Activated CD8-positive, alpha-beta memory T cell treated with anti-CD3 and anti-CD28 coated beads, Interleukin-2, amount 50 U/mL, for 24 hours (primary cell): ENCODE results near the gene DOCK11.
A peak's percentile ranks its signal among the peaks of the same experiment; 100 is the strongest.
"Not testable (repeated sequence)": the region's sequence is repeated elsewhere in the genome, so short reads cannot be mapped to it uniquely, and the experiment has no call there.

Experiments used
- DNase-seq: peaks from one replicate; pipeline ENCODE4 v3.0.0-alpha.2; 2020; ENCODE audit errors: extremely low read depth

The DOCK11 gene

DNA sequence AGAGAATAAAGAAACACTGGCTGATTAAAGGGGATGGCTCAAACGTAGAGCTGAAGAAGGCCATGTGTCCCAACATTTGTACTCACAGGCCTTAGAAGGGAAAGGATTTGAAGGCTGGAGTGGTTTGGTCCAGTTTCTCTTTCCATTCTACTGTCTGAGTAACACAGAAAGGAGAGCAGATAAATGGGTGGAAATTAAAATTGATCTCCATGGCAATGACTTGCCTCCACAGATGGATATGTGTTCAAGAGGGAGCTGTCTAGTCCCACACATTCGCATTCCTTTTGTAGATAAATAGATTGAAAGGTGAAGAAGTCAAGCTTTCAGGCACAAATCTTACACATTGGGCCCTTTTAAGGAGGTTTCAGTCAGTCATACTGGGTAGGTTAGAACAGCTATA is 74.6 kb downstream of the DOCK11 start:
- DNase-seq: no peak

DNA sequence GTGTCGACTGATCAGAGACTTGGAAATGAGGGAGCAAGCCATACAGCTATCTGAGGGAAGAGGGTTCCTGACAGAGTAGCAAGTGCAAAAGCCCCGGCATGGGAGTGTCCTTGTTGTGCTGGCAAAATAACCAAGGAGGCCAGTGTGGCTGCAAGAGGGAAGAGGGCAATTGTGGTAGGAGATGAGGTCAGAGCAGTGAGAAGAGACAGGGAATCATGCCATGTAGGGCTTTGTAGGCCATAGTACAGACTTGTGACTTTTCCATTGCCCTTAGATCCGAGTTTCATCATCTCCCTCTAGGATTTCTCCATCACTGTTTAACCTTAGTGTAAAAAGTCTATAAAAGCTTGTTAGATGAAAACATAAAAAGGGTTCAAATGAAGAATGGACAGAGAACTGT is 76.2 kb downstream of the DOCK11 start:
- DNase-seq: no peak

DNA sequence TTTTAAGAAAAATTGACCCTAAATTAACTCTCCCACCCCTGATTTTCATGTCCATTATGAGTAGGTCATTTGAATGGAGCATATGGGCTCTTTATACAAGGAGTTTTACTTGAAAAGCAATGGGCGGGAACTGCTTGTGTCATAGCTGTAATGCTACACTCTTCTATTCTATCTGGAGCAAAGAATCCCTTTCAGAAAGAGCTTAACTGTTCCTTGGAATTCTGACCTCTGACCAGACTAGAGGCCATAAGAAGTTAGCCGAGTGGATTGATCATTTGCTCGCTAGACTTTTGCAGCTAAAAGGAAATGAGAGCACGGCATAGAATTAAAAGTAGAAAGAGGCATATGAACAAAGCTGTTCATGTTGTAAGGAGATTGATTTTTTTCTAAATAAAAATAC is 79.1 kb downstream of the DOCK11 start:
- no peak for DNase-seq

DNA sequence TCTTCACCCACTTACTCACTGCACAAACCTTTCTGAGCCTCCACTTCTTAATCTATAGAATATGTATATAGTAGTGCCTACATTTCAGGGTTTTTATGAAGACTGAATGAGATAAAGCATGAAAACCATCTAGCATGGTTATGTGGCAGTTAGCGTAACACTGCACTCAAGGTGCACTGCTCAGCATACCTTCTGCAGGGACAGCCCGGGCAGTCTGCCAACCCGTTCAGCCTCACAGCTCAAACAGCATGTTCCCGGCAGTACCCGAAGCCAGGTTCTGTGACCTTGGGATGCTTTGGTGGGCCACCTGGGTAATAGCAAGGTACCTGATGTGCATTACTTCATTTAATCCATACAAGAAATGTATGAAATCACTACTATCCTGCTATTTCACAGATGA is 81.4 kb downstream of the DOCK11 start:
- no peak for DNase-seq

DNA sequence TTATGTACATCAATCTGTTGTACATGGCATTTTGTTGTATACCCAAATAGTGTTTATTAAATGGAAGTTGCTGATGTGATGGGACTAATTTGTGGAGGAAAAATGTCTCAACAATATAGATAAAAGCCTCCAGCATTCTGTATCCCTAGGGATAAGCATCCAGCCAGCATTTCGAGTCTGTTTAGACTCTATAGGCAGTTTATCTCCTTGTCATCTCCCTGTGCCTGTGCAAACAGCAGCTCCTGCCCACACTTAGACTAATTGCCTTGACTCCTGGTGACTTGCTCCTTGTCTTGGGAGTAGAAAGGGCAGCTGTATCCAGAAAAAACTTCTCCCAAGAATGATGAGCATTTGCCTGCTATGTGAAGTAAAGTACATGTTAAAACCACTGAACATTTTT is 83.8 kb downstream of the DOCK11 start:
- no peak for DNase-seq

DNA sequence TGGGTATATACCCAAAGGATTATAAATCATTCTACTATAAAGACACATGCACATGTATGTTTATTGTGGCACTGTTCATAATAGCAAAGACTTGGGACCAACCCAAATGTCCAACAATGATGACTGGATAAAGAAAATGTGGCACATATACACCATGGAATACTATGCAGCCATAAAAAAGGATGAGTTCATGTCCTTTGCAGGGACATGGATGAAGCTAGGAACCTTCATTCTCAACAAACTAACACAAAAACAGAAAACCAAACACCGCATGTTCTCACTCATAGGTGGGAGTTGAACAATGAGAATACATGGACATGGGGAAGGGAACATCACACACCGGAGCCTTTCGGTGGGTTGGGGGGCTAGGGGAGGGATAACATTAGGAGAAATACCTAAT is 87.3 kb downstream of the DOCK11 start:
- DNase-seq: not testable (repeated sequence)

DNA sequence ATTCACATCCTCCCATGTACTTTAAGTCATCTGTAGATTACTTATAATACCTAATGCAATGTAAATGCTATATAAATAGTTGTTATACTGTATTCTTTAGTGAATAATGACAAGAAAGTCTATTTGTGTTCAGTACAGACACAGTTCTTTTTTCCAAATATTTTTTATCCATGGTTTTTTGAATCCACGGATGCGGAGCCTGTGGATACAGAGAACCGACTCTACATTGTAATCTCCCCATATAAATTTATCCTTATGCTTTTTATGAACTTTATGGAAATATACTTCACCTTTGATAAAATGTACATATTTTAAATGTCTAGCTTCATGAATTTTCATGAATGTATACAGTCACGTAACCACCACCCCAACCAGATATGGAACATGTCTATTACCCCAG is 88.2 kb downstream of the DOCK11 start:
- DNase-seq: no peak

DNA sequence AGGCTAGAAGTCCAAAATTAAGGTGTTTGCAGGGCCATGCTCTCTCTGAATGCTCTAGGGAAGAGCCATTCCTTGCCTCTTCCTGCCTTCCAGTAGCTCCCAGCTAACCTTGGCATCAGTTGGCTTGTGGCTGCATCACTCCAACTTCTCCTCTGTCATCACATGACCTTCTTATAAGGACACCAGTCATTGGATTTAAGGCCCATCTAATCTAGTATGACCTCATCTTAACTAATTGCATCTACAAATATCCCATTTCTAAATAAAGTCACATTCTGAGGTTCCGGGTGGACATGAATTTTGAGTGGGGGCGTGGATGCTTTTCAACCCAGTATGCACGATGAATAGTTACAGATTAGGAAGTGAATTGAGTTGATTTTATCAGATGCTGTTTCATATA is 89.7 kb downstream of the DOCK11 start:
- no peak for DNase-seq

DNA sequence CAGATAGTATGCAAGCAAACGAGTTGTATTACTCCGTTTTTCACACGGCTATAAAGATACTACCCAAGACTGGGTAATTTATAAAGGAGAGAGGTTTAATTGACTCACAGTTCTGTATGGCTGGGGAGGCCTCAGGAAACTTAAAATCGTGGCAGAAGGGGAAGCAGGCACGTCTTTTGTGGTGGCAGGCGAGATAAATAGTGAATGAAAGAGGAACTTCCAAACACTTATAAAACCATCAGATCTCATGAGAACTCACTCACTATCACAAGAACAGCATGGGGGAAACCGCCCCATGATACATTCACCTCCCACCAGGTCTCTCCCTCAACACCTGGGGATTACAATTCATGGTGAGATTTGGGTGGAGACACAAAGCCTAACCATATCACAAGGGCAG is 90.6 kb downstream of the DOCK11 start:
- not testable (repeated sequence) for DNase-seq

DNA sequence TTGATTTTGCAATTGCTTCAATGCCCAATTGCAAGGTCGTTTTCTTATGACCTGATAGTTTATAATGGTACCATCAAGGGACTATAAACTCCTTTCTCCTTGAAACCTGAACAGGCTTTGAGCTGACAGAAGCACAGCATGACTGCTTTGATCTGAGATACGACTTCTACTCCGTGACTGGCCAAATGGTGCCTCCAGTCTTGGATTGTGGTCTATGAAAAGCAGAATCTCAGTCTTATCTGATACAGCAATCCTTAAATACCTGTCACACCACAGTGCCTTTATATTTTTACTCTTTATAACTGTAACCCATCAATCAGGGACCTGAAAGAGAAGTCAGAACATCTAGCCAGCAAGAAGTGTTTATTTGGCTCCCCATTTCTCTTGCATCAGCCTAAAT is 93.1 kb downstream of the DOCK11 start:
- no peak for DNase-seq

DNA sequence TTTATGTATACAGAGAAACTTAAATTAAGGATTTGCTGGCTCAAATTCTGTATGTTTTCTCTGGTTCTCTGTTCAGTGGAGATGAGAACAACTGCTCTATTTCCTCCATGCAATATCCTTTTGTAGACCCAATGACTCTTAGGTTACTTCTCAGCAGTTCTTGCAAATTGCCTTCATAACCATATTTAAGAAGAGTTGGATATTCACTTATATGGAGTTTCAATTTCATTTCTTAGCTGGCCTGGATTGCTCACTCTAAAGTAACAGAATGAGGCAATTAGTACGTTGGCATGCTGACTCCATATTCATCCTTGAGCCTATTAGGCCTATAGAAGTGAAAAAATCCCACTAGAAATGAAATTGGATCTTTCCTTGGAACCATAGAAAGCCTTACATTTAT is 93.6 kb downstream of the DOCK11 start:
- no peak for DNase-seq

DNA sequence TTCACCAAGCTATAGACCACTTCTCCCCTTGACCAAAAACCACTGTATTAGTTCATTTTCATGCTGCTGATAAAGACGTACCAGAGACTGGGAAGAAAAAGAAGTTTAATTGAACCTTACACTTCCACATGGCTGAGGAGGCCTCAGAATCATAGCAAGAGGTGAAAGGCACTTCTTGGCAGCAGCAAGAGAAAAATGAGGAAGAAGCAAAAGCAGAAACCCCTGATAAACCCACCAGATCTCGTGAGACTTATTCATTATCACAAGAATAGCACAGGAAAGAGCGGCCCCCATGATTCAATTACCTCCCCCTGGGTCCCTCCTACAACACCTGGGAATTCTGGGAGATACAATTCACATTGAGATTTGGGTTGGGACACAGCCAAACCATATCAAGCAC is 97.8 kb downstream of the DOCK11 start:
- DNase-seq: no peak

DNA sequence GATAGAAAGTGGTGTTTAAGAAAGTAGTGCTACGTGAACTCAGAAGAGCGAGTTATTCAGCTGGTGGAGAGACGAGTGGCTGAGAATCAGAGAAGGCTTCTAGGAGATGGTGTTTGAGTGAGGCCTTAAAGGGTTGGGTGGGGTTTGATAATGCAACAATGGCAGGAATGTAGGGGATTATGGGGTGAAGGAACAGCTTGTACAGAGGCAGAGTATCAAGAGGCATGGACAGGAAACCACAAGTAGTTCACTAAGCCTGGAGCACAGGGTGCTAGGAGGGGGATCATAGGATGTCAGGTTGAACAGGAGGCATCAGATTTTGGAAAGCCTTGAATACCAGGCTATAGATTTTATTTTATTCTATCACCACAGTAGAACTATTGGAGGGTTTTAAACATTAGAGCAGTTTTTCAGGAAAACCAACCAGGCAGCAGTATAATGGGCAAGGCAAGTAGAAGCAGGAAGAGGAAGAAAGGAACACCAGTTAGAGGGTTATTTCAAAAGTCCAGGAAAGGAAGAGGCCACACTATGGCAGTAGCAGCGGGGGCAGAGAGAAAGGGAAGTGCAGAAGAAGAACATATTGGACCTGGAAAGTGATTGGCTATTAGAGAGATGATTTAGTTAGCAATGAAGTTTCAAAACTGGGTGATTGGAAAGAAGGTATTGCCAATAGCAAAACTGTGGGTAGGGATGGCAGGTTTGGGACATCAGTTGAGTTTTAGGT is 99.2 kb downstream of the DOCK11 start:
- DNase-seq: no peak

DNA sequence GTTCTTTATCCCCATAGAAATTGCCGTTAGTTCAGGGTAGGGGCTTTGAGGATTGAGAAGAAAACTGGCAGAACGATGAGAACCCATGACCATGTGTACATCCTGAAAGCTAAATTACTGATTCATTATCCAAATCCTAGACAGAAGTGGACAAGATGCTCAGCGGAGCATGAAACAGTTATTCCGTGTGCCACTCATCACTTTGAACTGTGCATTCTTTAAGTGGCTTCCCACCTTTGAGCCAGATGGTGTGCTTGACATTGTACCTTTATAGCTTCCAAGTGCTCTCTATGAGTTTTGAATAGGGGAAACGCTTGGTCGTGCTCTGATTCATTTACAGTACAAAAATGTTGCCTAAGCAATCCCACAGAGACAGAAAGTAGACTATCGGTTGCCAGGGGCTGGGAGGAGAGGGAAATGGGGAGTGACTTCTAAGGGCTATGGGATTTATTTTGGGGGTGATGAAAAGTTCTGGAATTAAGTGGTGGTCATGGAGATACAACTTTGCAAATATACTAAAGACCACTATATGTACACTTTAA is 100.0 kb downstream of the DOCK11 start:
- no peak for DNase-seq

DNA sequence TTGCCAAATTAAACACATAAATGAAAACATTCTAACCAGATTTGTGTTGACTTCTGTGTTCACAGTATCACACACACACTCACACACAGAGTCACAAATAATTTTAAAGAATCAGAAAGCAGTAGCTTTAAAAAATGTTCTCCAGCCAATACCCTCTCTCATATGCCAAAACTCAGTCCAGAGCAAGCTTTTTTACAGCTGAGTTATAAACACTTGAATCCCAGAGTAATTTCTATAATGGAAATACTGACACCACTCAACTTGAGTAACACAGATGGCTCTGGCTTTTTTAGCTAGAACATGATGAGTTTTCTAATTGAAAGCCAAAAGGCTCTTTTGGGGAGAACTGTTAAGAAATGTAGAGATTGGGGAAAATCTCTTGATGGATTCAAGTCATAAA is 100.8 kb downstream of the DOCK11 start:
- DNase-seq: no peak

DNA sequence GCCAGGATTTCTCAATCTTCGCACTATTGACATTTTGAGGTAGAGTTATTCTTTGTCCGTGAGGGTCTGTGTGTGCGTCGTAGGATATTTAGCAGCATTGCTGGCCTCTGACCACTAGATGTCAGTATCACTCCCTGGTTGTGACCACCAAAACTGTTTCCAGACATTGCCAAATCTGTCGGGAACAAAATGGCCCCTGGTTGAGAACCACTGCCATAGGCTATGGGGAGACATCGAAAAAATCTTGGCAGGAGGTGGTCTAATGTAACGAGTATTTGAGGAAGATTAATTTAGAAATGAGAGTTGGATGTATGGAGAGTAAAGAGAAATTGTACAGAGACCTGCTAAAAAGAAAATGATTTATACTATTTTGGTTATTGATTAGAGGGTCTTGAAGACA is 108.4 kb downstream of the DOCK11 start:
- DNase-seq: peak; percentile 6

DNA sequence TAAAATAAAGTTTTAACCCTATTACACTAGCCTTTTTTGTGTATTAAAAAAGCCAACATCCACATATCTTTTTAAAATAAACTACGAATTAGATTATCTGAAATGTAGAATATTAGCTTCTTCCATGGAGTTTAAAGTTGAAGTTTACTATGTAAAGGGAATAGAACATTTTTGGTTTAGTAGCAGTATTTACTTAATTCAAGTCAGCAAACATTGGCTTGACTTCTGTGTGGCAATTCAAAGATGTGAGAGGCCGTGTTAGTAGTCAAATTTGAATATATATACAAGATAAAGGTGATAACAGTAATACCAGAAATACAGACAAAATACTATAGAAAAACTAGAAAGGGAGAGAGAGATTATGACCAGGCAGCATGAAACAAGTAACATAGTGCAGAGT is 116.7 kb downstream of the DOCK11 start:
- DNase-seq: no peak

DNA sequence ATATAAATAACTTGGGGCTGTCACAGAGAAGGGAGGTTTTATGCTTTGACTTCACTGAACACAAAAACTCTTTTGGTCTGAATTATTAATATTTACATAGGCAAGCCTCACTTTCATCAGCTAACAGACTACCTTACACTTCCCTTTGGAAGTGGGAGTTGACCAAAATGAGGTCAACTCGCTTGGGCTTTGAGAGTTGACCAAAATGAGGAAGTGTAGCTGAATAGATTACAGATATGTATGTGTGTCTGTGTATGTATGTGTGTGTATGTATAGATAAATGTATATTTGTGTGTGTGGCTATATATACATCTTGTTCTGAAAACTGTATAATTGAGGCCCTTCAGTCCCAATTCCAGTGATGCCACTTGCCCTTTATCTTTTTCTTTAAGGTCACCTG is 118.5 kb downstream of the DOCK11 start:
- DNase-seq: no peak

DNA sequence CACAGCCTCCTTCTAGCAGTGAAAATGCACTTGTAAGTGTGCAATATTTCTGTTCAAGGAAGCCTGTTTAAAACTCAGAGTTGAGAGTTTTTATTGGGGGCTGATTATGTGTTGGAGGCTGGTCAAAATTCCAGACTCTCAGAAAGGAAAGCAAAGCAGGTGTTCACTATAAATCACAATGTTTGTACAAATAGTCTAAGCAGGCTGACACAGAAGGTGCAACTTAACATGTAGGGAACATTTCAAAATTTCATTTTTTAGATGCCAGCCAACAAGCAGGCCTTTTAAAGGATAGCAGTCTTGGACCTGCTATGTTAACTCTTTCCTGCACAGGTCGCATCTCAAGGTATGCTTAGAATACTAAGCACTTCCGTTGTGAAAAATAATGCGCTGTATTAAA is 119.5 kb downstream of the DOCK11 start:
- DNase-seq: no peak

DNA sequence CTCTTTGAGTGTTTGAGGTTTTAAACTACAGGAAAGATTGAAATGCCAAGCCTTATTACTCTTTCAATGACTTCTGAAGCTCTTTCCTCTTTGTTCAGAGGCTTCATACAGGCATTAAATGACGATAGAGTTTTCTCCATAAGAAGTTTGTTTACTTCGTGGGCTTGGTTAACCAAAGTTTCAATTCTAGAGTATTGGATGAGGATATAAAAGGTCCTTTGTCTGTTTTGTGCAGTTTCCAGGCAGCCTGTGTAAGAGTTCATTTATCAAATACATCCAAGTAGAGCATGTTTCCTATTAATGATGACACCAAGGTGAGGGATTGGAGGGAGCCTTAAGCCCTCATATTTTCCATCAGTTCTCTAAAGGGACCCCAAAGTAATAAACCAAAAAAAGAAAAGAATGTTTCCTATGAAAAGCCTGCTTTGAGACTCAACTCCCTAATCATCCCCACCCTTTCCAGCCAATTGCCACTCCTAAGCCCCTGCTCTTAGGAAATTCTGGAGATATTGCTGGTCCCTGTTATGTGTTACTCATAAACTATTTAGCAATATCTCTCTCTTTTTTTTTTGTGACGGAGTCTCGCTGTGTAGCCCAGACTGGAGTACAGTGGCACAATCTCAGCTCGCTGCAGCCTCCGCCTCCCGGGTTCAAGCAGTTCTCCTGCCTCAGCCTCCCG is 125.6 kb downstream of the DOCK11 start:
- DNase-seq: no peak

DNA sequence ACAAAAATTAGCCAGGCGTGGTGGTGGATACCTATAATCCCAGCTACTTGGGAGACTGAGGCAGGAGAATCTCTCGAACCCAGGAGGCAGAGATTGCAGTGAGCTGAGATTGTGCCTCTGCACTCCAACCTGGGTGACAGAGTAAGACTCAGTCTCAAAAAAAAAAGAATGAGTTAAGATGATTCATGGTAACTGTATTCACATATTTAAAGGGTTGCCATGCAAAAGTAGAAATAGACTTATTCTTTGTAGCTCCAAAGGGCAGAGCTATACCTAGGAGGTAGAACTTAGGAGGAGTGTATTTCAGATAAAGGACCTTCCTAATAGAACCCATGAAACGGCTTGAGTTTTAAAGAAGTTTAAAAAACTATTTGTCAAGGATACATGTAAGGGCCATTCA is 127.4 kb downstream of the DOCK11 start:
- DNase-seq: no peak

DNA sequence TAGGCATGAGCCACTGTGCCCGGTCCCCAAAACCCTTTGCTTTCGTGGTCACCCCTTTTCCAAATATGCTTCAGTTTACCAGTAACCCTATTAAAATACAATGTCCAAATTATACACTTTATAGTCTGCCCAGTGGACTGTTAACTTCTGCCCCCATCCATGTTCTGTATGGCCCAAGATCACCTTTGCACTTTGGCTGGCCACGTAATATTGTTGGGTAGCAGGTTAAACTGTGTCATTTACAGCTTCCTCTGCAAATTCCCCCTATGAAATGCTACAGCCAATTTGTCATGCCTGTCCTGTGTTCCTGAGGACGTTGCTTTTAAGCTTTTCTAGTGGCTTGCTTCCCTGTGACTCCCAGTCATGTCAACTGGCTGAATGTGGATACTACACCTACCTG is 130.7 kb downstream of the DOCK11 start:
- DNase-seq: no peak

DNA sequence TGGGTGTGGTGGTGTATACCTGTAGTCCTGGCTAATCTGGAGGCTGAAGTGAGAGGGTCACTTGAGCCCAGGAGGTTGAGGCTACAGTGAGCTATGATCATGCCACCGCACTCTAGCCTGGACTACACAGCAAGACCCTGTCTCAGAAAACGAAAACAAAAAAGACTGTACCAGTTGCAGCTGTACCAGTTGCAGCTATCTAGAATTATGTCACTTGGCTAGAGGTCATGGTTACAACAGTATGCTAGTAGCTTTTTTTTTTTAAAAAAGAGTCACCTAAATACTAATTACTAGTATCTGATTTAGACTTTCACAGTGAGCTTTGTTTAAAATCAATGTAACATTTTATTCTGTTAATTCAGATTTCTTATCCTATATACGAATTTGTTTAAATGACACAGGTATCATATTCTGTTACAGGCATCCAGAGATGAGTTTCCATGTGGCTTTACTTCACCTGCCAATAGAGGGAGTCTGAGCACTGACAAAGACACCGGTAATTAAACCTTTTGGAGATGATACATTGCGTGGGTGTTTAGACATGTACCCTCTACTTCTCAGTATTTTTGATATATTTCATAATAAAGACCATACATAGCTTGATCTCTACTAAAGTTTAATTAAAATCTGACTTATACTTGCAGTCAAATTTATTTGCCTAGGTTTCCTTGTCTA is 131.6 kb downstream of the DOCK11 start:
- no peak for DNase-seq
